ENCODE results near the gene TRIM8. TPM values are rescaled to one million over a fixed set of nuclear protein-coding genes. Genes with fewer than 3 reads are reported as not detected.

The TRIM8 gene
- total and polyA plus RNA-seq, 9 of the 15 experiments (the other 6 are each of a cell fraction or from before 2014, with no cell fraction given), result 1.7 to 26.0 (median 9.1) TPM

DNA sequence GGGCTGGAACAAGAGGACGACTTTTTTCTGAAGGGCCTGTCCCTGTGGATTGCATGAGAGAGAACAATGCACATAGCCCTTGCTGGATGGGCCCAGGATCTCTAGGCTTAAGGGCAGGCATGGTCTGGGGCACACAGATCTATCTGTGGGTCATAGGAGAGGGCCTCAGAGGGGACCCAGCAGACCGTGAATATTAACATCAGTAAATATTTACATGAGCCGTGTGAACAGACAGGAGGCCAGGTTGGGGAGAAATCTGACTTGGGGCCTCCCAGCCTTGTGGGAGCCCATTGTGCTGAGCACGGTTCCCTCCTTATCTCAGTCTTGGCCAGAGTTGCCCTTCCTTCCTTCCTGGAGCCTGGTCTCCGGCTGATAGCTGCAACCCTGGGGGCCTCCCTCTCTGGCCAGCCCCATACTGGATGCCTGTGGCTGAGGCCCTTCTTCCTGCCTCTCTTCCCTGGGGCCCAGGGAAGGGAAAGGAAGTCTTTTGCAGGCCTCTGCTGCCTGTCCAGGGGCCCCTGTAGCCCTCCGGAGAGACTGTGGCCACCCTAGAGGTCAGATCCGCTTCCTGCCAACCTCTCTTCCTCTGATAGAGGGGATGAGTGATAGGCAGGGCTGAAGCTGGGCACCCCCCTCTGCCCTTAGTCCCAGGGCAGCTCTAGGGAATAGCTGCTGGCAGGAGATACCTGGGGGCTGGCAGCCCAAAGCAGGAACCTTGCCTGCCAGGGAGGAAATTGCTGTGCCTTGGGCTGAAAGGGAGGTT is 44.5 kb upstream of the TRIM8 start (continued):
- TF ChIP-seq CBX8 (IDR thresholded peaks at IDR 0.05; ENCODE audit: borderline replicate concordance, extremely low read depth, low read depth, low read length, poor library complexity, severe bottlenecking) (no peak), SIRT6 (IDR thresholded peaks at IDR 0.05; ENCODE audit: low read depth, low read length) (no peak), TAF7 (tag; IDR thresholded peaks at IDR 0.05) (no peak), SRSF9 (IDR thresholded peaks at IDR 0.05; ENCODE audit: borderline replicate concordance, low read depth, low read length) (no peak), TEAD2 (tag; IDR thresholded peaks at IDR 0.05) (no peak), ZNF277 (CRISPR knock-in tag; IDR thresholded peaks at IDR 0.05; ENCODE audit: borderline replicate concordance) (no peak), CBX5 (IDR thresholded peaks at IDR 0.05; ENCODE audit: borderline replicate concordance, low read depth) (no peak), ZNF175 (CRISPR knock-in tag; IDR thresholded peaks at IDR 0.05; ENCODE audit: low read depth) (peak; percentile 71), XRCC5 (IDR thresholded peaks at IDR 0.05; ENCODE audit: low read depth, low read length) (no peak), XRCC4 (IDR thresholded peaks at IDR 0.05; ENCODE audit: extremely low read depth, insufficient read depth, insufficient read length) (no peak), TOE1 (IDR thresholded peaks at IDR 0.05; ENCODE audit: borderline replicate concordance) (no peak), TOE1 (CRISPR knock-in tag; IDR thresholded peaks at IDR 0.05; ENCODE audit: borderline replicate concordance, low read depth) (no peak), CBX3 (IDR thresholded peaks at IDR 0.05; ENCODE audit: borderline replicate concordance in 1 of 2, low read length in 2 of 2) (no peak), TCFL5 (CRISPR knock-in tag; conservative IDR thresholded peaks at IDR 0.05) (no peak), ID3 (CRISPR knock-in tag; IDR thresholded peaks at IDR 0.05) (no peak), ID3 (tag; IDR thresholded peaks at IDR 0.05) (no peak), ZNF212 (CRISPR knock-in tag; IDR thresholded peaks at IDR 0.05) (no peak), GABPB1 (CRISPR knock-in tag; IDR thresholded peaks at IDR 0.05) (no peak), SOX6 (IDR thresholded peaks at IDR 0.05) (peak; percentile 93)
- TF ChIP-seq, protein P1, sequence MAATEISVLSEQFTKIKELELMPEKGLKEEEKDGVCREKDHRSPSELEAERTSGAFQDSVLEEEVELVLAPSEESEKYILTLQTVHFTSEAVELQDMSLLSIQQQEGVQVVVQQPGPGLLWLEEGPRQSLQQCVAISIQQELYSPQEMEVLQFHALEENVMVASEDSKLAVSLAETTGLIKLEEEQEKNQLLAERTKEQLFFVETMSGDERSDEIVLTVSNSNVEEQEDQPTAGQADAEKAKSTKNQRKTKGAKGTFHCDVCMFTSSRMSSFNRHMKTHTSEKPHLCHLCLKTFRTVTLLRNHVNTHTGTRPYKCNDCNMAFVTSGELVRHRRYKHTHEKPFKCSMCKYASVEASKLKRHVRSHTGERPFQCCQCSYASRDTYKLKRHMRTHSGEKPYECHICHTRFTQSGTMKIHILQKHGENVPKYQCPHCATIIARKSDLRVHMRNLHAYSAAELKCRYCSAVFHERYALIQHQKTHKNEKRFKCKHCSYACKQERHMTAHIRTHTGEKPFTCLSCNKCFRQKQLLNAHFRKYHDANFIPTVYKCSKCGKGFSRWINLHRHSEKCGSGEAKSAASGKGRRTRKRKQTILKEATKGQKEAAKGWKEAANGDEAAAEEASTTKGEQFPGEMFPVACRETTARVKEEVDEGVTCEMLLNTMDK (IDR thresholded peaks at IDR 0.05; ENCODE audit: borderline replicate concordance, insufficient read depth, low read depth, low read length, poor library complexity, severe bottlenecking), result no peak
